HG02623 (cell line): ENCODE measurements around the gene ELP4.

Source experiments
- ATAC-seq: cut with Tn5 transposase; IDR thresholded peaks from one replicate; pipeline ENCODE4 v1.9.1; 2021; ENCODE audit warnings: moderate library complexity; ENCODE audit not compliant: unreplicated experiment

The ELP4 gene

GRCh38 chr11:31808721-31809540 lies 299.4 kb downstream of the ELP4 start:
- ATAC-seq = no peak

- no peak for ATAC-seq
These were observed 299.9 kb downstream of the ELP4 start for GRCh38 chr11:31809541-31809856.

- no peak for ATAC-seq
These were observed 300.6 kb downstream of the ELP4 start for GRCh38 chr11:31809857-31810778.

- peak; percentile 54 for ATAC-seq
These were observed 301.4 kb downstream of the ELP4 start, which contains the start of gene PAX6 for GRCh38 chr11:31810779-31811647. Gene PAX6, minus strand, starts transcription at chr11:31811322. Its CDS starts 4,911 bp downstream, at chr11:31806411.

- no peak for ATAC-seq
These were observed 303.1 kb downstream of the ELP4 start for GRCh38 chr11:31812383-31813381.

- no peak for ATAC-seq
These were observed 304.0 kb downstream of the ELP4 start for GRCh38 chr11:31813391-31814175.

GRCh38 chr11:31814176-31814868 lies 304.8 kb downstream of the ELP4 start:
- ATAC-seq = no peak

GRCh38 chr11:31815711-31816467 lies 306.3 kb downstream of the ELP4 start:
- no peak for ATAC-seq

GRCh38 chr11:31816468-31817053 lies 307.0 kb downstream of the ELP4 start:
- no peak for ATAC-seq

GRCh38 chr11:31817054-31817620 lies 307.6 kb downstream of the ELP4 start:
- ATAC-seq = no peak

- ATAC-seq = no peak
These were observed 308.3 kb downstream of the ELP4 start for GRCh38 chr11:31817621-31818424.

- ATAC-seq = no peak
These were observed 308.8 kb downstream of the ELP4 start for GRCh38 chr11:31818425-31818755.

- ATAC-seq = no peak
These were observed 309.3 kb downstream of the ELP4 start for GRCh38 chr11:31818874-31819331.

GRCh38 chr11:31819621-31820437 lies 310.3 kb downstream of the ELP4 start:
- ATAC-seq = no peak

GRCh38 chr11:31820438-31820818 lies 310.9 kb downstream of the ELP4 start:
- no peak for ATAC-seq
